22Rv1 (cell line): ENCODE data around the gene MUSK.

Experiments
- ZFX ChIP-seq: fragments of 450-650 bp; IDR thresholded peaks from 2 replicates; pipeline ENCODE4 v1.6.1; 2017; ENCODE audit warnings: antibody characterized with exemption, borderline replicate concordance
- TF ChIP-seq, protein P1 (sequence below): fragments of 450-650 bp; IDR thresholded peaks from 2 replicates; pipeline ENCODE4 v1.5.1; 2017; ENCODE audit warnings: mild to moderate bottlenecking

DNA sequence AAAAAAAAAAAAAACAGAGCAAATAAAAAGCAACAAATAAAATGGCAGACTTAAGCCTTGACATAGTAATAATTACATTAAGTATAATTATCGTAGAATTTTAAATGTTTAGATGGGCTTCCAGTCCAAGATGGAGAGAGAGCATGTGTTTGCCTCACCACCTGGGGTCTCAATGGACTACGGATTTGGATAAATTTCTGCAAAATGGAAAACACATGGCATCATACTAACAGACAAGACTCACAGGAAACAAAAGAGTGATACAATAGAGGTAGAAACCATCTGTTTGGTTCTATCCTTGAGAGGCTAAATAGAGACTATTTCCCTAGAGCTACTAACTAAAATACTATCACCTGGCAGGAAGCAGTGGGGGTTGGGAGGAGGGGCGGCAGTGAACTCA, 144.3 kb downstream of the MUSK start:
- TF ChIP-seq, protein P1, sequence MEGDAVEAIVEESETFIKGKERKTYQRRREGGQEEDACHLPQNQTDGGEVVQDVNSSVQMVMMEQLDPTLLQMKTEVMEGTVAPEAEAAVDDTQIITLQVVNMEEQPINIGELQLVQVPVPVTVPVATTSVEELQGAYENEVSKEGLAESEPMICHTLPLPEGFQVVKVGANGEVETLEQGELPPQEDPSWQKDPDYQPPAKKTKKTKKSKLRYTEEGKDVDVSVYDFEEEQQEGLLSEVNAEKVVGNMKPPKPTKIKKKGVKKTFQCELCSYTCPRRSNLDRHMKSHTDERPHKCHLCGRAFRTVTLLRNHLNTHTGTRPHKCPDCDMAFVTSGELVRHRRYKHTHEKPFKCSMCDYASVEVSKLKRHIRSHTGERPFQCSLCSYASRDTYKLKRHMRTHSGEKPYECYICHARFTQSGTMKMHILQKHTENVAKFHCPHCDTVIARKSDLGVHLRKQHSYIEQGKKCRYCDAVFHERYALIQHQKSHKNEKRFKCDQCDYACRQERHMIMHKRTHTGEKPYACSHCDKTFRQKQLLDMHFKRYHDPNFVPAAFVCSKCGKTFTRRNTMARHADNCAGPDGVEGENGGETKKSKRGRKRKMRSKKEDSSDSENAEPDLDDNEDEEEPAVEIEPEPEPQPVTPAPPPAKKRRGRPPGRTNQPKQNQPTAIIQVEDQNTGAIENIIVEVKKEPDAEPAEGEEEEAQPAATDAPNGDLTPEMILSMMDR, result no peak
- no peak for TF ChIP-seq ZFX
